ENCODE measurements around the gene ODF2L. TPM values are rescaled to one million over a fixed set of nuclear protein-coding genes. Genes with fewer than 3 reads are reported as not detected.

ODF2L gene
- total RNA-seq, 1 donor from 2014 or later: 18.9 TPM

GRCh38 chr1:86324130-86324822 is 71.8 kb downstream of the ODF2L start:
- TF ChIP-seq, protein P1, sequence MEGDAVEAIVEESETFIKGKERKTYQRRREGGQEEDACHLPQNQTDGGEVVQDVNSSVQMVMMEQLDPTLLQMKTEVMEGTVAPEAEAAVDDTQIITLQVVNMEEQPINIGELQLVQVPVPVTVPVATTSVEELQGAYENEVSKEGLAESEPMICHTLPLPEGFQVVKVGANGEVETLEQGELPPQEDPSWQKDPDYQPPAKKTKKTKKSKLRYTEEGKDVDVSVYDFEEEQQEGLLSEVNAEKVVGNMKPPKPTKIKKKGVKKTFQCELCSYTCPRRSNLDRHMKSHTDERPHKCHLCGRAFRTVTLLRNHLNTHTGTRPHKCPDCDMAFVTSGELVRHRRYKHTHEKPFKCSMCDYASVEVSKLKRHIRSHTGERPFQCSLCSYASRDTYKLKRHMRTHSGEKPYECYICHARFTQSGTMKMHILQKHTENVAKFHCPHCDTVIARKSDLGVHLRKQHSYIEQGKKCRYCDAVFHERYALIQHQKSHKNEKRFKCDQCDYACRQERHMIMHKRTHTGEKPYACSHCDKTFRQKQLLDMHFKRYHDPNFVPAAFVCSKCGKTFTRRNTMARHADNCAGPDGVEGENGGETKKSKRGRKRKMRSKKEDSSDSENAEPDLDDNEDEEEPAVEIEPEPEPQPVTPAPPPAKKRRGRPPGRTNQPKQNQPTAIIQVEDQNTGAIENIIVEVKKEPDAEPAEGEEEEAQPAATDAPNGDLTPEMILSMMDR (conservative IDR thresholded peaks at IDR 0.05; ENCODE audit: low read depth, low read length): no peak
- DNase-seq (ENCODE audit: low read depth): no peak
- no peak overlapping the region for H3K4me3 ChIP-seq (ENCODE audit: low read depth, low read length)

- TF ChIP-seq, protein P1 (conservative IDR thresholded peaks at IDR 0.05; ENCODE audit: low read depth, low read length): no peak
- no peak overlapping the region for H3K4me3 ChIP-seq (ENCODE audit: low read depth, low read length)
- no peak for DNase-seq (ENCODE audit: low read depth)
Observed at GRCh38 chr1:86322241-86322640, 73.9 kb downstream of the ODF2L start.

GRCh38 chr1:86318436-86318835 is 77.7 kb downstream of the ODF2L start:
- no peak overlapping the region for H3K4me3 ChIP-seq (ENCODE audit: low read depth, low read length)
- TF ChIP-seq, protein P1 (conservative IDR thresholded peaks at IDR 0.05; ENCODE audit: low read depth, low read length): no peak
- no peak for DNase-seq (ENCODE audit: low read depth)

GRCh38 chr1:86317926-86318325 is 78.2 kb downstream of the ODF2L start:
- no peak for DNase-seq (ENCODE audit: low read depth)
- TF ChIP-seq, protein P1 (conservative IDR thresholded peaks at IDR 0.05; ENCODE audit: low read depth, low read length): no peak
- no peak overlapping the region for H3K4me3 ChIP-seq (ENCODE audit: low read depth, low read length)

GRCh38 chr1:86305731-86306130 is 90.4 kb downstream of the ODF2L start:
- DNase-seq (ENCODE audit: low read depth): no peak
- TF ChIP-seq, protein P1 (conservative IDR thresholded peaks at IDR 0.05; ENCODE audit: low read depth, low read length): no peak
- no peak overlapping the region for H3K4me3 ChIP-seq (ENCODE audit: low read depth, low read length)

DNA sequence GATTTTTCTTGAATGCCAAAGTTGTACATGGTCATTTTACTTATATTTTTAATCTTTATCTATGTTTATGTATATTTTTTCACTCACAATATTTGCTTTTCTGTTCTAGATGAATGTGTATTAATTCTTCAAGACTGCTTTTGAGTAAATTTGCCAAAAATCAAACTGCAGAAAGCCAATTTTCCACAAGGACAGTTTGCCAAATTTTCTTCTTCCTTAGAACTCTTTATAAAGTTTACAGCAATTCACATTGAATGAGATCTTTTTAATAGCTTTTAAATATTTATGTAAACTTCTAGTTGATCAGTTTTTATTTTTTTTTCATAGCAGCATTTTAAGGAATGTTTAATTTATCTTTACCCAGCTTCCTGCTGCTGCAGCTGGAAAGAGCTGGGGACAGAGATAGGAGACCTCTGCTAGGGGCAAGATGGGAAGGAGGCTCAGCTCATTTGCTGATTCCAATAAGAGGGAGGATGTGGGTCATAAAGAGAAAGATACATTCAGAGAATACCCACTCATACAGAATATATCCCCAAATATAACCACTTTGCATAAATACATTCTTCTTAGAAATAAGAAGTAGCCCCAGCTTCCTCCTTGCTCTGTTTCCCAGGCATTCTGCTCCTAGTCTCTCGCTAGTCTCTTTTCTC is 93.0 kb downstream of the ODF2L start:
- H3K4me3 ChIP-seq (ENCODE audit: low read depth, low read length): no peak overlapping the region
- DNase-seq (ENCODE audit: low read depth): no peak
- TF ChIP-seq, protein P1 (conservative IDR thresholded peaks at IDR 0.05; ENCODE audit: low read depth, low read length): no peak

Other genes starting within 250 kb of the ODF2L start
- gene COL24A1, start 239.6 kb downstream of the ODF2L start, total RNA-seq: 0.06 and 0.07 TPM in 2 replicates
- not detected in 2 replicates for gene CLCA2, start 27.8 kb upstream of the ODF2L start, total RNA-seq
- gene CLCA1, start 72.6 kb upstream of the ODF2L start, total RNA-seq: not detected in 2 replicates
- not detected in 2 replicates for gene CLCA4, start 150.8 kb upstream of the ODF2L start, total RNA-seq

Data from epithelial cell of proximal tubule (primary cell).